Iris pigment epithelial cell (primary cell): Measurements from ENCODE around the gene ZXDC.
A peak's percentile ranks its signal among the peaks of the same experiment; 100 is the strongest.

Source experiments
- DNase-seq: peaks from one replicate; pipeline ENCODE4 v3.0.0-alpha.2; 2011; ENCODE audit warnings: low read depth

The ZXDC gene

DNA sequence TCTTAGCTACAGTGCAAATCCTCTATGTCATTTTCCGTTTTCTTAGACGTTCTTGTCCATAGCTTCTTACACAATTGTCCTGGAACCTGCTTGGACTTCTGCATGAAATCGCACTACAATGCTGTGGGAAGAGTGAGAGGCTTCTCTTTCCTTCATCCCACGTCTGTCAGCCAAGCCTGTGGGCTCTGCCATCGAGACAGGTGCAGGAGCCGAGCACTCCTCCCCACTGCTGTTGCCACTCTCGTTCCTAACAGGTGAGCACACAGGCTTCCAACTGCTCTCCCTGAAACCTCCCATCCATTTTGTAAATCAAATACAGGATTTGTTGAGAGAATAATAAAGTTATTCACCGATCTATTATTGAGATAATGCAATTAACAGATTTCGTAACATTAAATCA is 23.5 kb downstream of the ZXDC start:
- no peak for DNase-seq

DNA sequence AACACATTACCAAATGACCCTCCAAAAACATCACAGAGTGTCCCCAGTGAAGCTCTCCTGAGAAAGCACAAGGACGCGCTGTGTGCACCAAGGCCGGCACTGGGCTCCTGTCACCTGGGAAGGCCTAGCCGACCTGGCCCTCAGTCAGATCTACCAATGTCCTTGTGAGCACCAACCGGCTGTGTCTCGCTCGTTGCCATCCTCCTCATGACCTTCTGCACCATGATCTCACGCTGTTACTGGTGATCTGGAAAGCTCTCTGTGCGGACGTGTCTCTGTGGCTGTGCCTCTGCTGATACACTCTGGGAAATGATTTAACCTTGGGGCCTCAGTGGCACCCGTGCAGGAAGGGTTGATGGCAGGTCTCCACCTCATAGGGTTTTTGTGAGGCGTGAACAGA is 24.2 kb downstream of the ZXDC start:
- DNase-seq = no peak

DNA sequence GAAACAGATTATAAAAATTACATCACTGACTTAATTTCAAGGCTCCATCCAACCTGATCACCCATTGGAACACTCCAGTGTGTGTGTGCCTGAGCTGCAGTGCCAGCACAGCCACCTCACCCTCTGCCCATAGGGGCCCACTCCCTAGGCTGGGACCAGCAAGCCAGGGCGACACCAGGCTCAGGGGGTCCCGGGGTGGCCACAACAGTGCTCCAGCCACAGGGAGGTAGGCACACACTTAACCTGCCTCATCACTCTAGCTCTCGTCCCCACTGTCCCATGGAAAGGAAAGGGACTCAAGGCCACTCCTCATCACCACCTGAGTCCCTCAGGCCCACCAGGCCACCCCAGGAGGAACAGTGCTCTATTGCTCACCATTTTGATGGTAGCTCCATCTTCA is 24.9 kb downstream of the ZXDC start:
- DNase-seq = no peak

DNA sequence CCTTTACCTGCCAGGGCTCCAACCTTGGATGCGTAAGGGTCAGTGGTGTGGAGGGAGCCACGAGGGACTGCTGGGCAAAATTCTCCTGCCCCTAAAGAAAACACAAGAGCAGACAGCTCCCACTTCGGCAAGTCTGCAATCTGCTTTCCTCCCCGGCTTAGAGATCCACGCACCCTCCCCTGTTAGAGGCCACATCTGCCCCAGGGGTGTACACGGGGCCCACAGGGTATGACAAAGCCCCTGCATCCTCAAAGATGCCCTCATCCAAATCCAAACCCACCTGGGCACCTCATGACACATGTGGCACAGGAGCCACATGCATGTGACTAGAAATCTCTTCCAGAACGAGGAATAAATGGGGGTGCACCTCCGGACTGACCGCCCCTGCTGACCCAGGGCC is 25.5 kb downstream of the ZXDC start:
- DNase-seq = no peak

DNA sequence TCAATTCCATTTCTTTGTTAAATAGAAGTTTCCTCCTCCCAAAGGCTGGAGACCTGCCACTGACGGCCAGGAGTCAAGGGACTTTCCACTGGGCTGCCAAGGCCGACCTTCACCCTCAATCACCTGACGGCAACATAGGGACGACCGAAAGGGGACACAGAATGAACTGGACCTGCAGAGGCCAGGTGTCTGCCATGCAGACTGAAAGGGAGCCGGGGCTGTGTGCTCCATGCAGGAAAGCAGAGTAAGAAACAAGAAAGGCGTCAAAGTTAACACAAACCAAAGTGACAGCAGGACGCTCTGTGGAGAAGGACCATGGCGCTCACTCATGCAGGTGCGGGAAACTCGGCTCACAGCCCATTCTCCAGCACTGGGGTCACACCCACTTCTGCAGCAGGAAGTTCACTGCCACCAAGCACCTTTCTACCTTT is 26.1 kb downstream of the ZXDC start:
- no peak for DNase-seq

DNA sequence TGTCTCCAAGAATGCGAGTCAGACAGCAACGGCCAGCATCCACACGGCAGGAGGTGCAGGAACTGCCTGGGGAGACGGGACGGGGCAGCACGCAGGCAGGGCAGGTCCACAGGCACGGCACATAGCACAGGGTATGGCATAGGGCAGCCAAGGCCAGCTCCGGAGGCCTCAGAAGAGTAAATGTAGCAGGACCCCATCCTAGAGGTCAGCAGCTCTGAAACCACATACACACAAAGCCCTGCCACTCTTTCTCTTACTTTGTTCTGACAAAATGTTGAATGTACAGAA is 26.9 kb downstream of the ZXDC start:
- DNase-seq = no peak

DNA sequence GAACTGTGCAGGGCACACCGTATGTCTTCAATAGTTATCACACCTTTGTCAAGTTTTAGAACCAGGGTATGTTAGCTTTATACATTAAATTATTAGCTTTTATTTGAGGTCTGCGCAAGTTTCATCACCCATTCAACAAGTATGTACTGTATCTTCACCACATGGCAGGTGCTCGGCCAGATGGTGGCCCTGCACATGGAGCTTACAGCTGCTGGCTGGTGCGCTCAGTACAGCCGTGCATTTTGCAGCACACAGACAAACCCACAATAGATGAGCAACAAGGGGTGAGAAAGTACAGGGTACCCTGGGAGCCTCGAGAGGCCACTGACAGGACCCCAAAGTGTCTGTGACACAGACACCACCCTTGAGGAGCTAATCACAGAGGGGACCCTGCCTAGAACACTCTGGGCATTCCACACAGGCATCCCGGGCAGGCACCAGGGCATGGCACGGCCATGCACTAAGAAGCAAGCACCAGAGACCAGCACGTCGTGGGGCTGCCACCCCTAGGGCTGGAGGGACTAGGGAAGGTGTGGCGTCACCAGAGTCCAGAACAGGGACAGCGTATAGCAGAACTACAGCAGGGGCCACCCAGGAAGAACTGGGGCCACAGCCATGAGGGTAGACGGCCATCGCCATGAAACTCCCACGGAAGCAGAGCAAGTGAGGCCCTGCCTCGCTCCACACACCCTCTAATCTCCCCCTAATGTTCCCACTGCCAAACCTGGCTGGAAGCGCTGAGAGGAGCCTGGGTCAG is 27.4 kb downstream of the ZXDC start:
- no peak for DNase-seq

DNA sequence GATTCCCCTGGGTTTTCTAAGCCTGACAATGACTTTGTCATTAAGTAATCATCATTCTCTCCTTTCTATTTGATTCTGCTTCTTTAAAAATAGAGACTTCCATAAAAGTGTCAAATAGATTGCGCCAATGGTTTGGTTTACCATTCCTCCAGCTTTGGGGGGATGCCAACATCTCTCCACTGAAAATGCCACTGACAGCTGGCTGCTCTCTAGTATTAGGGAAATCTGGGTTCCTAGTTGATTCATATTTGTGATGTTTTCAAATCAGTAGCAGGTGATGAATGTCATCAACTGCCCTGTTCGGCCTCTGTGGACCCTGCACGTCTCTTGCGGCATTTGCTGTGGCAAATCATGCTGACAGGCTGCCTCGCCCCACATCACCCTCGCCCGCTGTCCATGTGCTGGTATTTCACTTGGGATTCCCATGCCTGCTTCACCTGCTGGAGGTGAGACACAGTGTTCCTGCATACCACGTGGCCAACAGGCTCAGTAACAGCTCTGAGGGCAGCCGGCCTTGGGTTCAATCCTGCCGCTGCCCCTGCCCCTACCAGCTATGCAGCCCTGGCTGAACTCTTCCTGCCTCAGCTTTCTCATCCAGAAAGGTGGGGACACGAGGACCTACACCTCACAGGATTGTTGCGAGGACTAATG is 28.1 kb downstream of the ZXDC start:
- no peak for DNase-seq

DNA sequence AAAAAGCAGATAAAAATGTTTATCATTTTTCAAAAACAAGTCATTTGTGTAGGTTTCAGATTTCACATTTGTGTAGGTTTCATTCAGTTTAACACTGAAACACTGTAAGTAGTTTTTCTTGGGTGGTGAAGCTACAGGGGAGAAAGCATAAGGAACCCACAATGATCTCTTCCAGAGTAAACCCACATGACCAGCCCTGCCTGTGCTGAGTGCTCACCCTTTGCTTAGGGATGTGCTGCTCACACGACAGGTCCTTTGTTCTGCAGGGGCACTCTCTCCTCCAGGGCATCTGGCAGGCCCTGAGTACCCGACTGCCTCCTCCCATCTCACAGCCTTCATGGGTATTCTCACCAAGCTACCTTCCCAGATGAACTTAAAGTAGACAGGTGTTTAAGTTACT is 28.9 kb downstream of the ZXDC start:
- DNase-seq = peak; percentile 40

DNA sequence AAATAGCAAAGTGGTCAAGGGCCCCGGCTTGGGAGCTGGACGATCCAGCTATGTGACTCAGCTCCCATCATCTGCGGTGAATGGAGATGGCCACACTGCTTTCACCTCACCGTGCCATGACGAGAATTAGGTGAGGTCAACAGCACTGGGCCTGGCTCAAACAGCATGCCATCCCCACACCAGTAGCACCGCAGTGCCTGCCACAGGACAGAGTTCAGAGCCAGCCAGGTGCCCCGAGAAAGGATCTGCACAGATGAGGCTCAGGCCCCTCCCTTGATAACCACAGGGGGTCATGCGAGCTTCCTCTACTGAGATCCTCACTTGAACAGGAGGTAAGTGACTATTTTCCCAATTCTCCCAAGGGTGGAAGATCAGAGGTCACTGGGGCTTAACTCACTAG is 29.4 kb downstream of the ZXDC start:
- DNase-seq = no peak

DNA sequence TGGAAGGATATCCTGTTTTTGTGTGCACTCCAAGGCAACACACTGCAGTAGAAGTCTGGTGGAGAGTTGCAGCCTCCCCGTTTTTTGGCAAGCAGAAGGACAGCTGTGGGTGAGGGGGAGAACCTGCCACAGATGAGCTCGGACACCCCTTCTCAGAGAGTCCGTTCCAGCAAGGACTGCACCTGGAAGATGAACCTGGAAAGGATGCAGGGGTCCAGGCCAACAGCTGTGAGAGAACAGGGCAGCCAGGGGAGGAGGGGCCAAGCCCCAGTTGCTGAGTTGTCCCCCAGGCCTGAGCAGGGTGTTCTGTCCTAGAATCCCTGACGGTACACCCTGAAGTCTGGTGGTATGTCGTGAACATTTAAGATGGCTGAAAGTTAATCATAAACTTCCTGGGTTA is 30.2 kb downstream of the ZXDC start:
- no peak for DNase-seq

DNA sequence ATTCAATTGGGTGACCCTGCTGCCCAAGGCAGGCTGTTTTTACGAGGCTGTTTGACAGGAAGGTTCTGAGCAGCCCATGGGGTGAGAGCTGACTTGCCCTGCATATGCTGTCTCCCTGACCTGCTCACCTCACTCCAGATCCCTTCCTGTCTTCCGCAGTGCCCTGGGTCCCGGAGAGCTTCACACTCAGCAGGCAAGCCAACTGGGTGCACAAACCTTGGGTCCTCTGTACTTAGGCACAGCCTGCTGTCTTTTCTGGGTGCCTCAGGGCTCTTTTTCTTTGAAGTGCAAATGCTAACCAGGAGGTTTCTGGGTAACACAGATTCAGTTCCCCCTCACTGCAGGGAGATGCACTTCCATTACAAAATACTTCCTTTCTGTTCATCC is 32.8 kb downstream of the ZXDC start:
- DNase-seq = no peak

DNA sequence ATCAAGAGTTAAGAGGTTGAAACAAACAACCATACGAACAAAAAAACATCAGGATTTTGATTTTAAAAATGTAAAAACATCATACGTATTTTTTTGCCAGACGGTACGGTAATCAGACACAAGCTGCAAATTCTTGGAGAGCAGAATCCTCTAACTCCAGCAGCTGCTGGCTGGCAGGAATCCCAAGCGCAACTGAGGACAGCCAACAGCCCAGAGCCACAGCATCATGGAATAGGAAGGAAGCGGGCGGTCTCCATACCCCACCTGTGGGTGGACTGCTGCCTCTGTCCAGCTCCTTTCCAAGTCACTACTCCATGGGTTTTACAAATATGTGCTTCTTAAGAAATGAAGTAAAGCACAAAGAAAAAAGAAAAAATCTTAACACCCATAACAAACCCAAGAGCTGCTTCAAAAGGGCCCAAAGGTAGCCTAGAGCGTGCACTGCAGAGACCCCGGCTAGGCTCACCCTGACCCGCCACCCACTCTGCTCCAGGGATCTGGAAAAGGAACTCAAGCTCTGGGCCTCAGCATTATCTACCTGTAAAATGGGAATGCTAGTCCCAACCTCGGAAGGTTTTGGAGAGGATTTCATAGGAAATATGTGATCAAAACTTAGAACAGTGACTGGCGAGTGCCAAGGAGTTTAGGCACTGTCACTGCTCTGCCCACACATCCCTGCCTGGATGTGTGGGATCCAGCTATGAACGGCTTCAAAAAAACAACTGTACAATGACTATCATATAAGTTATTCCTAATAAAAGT is 33.4 kb downstream of the ZXDC start:
- DNase-seq = no peak

DNA sequence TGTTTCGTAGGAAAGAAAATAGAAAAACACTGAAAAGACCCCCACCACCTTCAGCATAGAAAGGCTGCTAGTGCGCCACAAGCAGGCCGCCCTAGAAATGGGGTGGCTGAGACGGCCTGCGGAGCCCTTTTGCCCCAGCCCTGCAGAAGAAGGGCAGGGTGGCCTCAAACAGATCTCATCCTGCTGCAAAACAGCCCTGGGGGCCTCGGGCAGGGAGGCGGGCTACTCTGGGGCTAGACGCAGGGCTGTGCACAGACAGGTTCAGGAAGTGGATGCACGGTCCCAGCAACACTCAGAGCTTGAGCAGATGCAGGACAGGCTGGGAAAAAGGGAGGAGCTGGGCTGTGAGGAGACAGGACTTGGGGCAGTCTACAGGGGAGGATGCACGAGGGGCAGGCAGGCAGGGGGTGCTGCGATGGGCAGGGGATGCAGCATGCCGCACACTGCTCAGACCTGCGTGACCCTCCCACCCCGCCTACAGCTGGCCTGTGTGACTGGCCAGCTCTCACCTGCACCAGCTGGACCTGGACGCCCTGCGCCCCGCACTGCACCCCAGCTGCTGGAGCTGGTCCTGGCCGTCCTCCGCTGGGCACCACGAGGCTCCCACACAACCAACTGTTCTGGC is 34.3 kb downstream of the ZXDC start:
- DNase-seq = no peak

DNA sequence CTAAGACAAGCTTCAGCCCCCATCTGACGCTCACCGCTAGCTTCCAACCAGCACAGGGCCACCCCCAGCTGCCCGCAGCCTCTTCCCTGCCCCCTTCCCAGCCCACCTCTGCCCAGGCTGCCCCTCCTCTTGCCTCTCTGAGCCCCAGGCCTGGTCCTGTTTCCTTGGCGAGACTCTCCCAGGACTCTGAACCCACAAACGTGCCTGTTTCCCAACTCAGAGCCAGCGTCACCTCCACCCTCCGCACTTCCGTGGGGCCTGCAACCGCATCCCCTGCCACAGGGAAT is 35.0 kb downstream of the ZXDC start:
- DNase-seq = no peak

DNA sequence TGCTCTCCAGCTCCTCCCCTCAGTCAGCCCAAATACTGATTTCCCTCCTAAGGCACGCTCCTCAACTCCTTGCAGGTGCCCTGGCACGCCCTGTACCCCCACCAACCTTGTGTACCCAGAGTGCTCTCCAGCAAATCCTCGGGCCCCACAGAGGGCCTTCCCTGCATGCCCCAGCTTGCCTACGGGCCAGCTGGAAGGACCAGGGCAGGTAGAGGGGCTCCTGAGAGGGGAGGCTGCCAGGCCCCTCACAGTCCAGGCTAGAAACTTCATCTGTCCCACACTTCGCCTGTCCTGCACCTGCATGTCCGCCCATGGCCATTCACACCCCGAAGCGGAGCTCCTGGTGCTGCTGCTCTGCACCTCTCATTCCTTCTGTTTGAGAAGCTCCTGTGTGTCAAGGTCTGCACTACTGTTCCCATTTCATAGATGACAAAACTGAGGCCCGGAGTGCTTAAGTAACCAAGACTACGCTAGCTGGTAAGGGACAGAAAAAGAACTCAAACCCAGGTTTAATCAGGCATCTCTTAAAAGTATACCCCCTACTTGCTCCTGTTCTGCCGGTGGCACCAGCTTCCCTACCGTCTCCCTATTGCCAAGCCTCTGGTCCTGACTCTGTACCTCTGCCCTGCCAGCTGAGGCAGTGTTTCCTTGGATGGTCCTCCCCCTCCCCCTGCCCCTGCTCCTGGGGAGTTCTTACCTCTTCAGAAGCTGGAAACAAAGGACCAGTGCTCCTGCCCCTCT is 35.6 kb downstream of the ZXDC start:
- no peak for DNase-seq

DNA sequence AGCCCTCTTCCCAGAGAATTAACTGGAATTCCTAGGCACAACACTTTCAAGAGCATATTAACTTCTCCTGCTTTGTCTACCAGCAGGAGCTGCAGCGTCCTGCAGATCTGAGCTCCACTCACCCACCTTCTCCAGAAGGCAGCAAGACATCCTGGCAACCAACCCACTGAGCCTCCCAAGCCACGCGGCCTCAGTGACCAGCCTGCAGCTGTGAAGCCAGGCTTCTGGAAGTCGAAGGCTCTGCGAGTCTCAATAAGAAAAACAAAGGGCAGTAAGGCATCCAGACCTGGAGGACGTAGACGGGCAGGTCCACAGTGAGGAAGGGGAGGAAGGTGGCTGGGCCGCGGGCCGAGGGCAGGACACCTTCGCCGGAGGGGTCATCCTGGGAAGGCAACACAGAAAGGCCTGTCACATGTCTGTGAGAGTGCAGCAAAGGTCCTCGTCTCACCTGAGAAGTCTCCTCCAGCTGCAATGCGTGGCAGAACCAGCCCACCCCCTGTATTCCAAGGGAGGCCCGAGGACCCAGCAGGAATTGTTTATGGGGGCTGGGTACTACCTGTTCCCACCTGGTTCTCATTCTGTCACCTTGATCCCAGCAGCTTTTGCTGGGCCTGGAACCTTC is 36.2 kb downstream of the ZXDC start:
- no peak for DNase-seq

DNA sequence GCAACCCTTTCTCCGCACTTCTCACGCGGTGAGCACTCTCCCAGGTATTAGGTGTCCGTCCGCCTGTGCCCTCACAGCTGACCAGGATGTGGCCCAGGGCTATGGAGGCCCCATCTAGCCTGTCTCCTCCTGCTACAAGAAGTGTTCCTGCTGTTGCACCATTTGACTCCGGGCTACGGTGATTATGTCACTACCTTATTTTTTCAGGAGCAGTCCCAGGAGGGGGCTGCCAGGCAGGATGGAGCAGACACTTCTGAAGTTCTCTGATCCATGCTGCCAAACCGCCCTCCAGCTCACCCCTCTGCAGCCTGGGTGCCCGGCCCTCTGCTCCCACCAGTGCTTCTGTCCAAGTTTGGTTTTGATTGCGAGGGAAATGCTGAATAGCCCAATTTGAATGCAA is 36.9 kb downstream of the ZXDC start:
- DNase-seq = no peak

DNA sequence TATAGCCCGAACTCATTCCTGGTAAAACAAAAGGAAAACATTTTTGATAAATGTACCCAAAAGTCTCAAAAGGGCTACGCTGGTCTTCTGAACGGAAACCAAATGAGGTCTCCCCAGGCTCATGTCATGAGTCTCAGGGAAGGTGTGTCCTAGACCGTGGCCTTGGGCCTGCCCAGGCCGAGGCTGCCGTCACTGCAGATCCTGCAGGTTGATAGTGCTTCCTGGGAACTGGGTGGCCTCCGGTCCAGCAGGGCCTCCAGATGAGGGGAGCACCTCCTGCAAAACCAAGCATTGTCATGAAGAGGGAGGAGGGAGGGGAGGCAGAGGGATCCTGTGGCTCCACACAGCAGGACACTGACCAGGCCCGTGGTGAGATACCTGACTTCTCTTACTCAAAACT is 37.5 kb downstream of the ZXDC start:
- DNase-seq = no peak

DNA sequence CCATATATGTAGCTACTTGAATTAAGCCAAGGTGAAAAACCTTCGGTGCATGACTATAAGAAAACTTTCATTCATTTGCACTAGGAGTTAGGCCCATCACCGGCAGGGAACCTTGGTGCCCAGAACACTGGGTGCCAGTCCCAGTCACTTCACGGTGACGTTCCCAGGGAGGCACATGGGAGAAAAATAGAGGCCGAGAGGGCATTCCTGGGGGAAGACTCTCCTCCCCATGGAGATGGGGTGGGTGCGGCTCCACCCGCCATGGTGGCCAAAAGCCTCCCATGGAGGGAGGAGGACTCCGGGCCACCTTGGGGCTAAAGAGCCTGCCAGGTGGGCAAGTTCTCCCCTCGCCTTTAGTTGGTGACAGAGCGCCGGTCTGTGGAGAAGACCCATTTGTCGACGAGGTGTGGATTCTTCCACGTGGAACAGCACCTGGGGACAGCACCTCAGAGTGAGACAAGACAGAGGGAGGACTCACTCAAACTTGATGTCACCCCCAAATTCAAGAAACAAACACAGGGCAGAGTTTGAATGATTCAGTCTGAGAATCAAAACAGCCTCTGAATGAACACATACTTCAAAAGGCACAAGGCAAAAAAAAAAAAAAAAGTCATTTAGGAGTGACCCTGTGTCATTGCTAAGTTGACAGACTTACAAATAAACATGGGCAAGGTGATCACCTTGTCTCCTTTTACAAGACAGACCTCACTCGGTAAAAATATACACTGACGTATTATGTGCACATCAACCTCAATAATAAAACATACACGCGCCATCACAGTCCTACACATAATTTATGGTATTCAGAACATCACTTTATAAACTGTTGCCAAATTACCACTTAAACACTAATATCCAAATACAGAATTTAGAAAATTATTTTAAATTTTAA is 38.6 kb downstream of the ZXDC start:
- DNase-seq = no peak
